Omental fat pad (tissue), 4 donors: Measurements from ENCODE around the gene THPO. TPM values are rescaled to one million over a fixed set of nuclear protein-coding genes. Genes with fewer than 3 reads are reported as not detected.

Experiments used
- ATAC-seq: fragments of 150-250 bp; one replicate; pipeline ENCODE4 v1.9.1; 2016; ENCODE audit warnings: mild to moderate bottlenecking, moderate library complexity; ENCODE audit not compliant: low FRiP score
- DNase-seq: peaks from one replicate; pipeline ENCODE4 v3.0.0-alpha.2; 2019; ENCODE audit warnings: low spot score
- small RNA-seq: library from RNA; depleted of rRNA; stranded (forward); fragments of <200 nt; gene quantifications from one replicate; pipeline ENCODE3, GENCODE V24; 2016
- total RNA-seq, 4 donors: library from RNA; depleted of rRNA; stranded (reverse); fragments of >200 nt; gene quantifications; one replicate each; pipeline ENCODE4 v1.1.0, GENCODE V29; 2016
- TF ChIP-seq, protein P1 (sequence below), 3 donors: fragments of 450-650 bp; IDR thresholded peaks; one replicate each; pipeline ENCODE4 v1.5.1; 2016 to 2017; ENCODE audit warnings: antibody characterized with exemption in 3 of 3, mild to moderate bottlenecking in 3 of 3, moderate library complexity in 2 of 3

The THPO gene
- total RNA-seq, 4 donors from 2014 or later = 0.36 to 1.3 (median 0.94) TPM

DNA sequence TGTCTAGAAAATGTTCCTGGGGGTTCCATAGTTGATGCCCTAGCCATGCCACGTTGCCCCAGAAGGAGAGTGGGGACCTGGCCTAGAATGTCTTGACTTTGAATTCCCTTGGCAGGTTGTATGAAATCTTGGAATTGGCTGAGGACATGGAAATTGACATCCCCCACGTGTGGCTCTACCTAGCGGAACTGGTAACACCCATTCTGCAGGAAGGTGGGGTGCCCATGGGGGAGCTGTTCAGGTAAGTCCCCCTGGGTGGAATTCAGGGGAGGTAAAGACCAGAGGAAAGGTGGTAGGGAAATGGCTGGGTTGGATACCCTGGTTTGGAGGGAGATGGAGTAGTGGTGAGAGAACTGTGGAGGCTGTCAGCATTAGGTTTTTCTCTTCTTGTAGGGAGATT is 49.5 kb downstream of the THPO start:
- ATAC-seq = no peak
- no peak for DNase-seq
- TF ChIP-seq, protein P1, sequence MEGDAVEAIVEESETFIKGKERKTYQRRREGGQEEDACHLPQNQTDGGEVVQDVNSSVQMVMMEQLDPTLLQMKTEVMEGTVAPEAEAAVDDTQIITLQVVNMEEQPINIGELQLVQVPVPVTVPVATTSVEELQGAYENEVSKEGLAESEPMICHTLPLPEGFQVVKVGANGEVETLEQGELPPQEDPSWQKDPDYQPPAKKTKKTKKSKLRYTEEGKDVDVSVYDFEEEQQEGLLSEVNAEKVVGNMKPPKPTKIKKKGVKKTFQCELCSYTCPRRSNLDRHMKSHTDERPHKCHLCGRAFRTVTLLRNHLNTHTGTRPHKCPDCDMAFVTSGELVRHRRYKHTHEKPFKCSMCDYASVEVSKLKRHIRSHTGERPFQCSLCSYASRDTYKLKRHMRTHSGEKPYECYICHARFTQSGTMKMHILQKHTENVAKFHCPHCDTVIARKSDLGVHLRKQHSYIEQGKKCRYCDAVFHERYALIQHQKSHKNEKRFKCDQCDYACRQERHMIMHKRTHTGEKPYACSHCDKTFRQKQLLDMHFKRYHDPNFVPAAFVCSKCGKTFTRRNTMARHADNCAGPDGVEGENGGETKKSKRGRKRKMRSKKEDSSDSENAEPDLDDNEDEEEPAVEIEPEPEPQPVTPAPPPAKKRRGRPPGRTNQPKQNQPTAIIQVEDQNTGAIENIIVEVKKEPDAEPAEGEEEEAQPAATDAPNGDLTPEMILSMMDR (IDR thresholded peaks at IDR 0.05) = no peak

DNA sequence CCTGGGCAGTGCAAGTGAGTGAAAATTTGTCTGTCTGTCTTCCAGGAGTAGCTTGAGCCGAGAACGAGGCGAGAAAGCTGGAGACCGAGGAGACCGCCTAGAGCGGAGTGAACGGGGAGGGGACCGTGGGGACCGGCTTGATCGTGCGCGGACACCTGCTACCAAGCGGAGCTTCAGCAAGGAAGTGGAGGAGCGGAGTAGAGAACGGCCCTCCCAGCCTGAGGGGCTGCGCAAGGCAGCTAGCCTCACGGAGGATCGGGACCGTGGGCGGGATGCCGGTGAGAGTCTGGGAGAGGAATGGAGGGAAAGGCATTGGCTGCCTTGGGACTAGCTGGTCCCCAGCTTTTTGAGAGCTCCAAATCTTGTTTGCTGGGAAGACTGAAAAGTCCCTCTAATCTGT is 50.8 kb downstream of the THPO start:
- DNase-seq (no peak), ATAC-seq (no peak)
- TF ChIP-seq, protein P1 (IDR thresholded peaks at IDR 0.05) = no peak

DNA sequence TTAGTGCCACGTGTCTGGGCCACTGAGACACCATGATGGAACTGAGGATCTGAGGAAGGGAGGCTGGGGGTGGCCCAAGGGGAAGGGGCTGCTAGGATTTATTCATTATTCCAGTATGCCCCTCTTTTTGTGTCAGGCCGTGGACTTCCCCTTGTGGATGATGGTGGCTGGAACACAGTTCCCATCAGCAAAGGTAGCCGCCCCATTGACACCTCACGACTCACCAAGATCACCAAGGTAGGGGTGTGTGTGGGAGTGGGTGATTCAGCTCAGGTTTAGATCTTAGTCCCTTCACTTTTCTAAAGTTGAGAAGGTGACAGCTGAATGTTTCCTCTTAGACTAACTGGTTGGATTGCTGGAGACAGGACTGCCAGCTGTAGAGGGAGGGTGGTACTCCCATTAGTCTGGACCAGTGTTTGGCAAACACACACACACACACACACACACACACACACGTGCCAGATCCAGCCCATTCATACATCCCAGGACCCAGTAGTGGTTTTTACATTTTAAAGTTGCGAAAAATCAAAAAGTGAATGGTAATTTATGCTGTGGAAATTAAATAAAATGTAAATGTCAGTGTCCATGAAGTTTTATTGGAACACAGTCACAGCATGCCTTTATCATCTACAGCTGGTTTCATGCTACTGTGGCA is 52.2 kb downstream of the THPO start:
- DNase-seq = no peak
- TF ChIP-seq, protein P1 (IDR thresholded peaks at IDR 0.05) = no peak
- ATAC-seq = no peak

DNA sequence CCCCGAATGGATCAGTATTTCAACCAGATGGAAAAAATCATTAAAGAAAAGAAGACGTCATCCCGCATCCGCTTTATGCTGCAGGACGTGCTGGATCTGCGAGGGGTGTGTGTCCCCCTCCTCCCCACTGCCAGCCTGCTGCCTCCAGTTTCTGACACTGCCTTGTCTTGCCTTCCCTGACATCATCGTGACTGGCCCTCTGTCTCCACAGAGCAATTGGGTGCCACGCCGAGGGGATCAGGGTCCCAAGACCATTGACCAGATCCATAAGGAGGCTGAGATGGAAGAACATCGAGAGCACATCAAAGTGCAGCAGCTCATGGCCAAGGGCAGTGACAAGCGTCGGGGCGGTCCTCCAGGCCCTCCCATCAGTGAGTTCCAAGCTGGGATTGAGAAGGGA is 52.7 kb downstream of the THPO start:
- ATAC-seq (no peak), DNase-seq (no peak)
- TF ChIP-seq, protein P1 (IDR thresholded peaks at IDR 0.05) = no peak

DNA sequence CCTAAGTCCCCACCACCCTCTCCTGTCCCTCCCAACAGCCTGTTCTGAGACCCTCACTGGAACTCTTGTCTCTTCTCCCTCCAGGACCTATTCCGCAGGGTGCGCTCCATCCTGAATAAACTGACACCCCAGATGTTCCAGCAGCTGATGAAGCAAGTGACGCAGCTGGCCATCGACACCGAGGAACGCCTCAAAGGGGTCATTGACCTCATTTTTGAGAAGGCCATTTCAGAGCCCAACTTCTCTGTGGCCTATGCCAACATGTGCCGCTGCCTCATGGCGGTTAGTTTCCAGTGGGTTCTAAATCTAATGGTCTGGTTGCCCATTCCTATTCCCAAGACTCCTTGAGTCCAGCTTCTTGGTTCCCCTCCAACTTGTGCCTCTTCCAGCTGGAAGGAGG is 54.3 kb downstream of the THPO start:
- ATAC-seq (no peak), DNase-seq (no peak)
- TF ChIP-seq, protein P1 (IDR thresholded peaks at IDR 0.05) = no peak

DNA sequence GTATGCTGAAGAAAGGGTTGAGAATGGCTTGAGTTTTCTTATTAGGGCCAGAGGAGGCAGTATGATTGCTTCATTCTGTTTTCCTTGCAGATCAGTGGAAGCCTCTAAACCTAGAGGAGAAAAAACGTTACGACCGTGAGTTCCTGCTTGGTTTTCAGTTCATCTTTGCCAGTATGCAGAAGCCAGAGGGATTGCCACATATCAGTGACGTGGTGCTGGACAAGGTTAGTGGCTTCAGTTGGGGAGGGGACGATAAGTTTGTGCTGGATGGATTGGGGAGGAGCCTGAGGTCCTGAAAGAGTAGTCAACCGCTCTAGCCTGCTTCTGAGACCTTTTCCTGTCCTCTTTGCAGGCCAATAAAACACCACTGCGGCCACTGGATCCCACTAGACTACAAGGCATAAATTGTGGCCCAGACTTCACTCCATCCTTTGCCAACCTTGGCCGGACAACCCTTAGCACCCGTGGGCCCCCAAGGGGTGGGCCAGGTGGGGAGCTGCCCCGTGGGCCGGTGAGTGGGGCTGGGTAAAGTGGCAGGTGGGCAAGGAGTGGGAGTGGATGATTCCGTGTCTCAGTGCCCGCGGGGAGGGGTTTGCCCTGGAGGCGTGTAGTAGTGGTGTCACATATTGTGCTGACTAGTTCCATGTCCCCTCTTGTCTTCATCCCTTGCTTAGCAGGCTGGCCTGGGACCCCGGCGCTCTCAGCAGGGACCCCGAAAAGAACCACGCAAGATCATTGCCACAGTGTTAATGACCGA is 55.1 kb downstream of the THPO start:
- ATAC-seq (no peak), DNase-seq (no peak)
- TF ChIP-seq, protein P1 (IDR thresholded peaks at IDR 0.05) = no peak

Small RNA genes lying within 50 kb of the gene (small RNA-seq; reads per million reads assigned to genes)
- gene SNORD66 = 2,435 reads per million, percentile 99 among the genes with 10 or more reads in this experiment

Other genes with a start within 250 kb of the THPO start
- 10 to 100 TPM; 28.5 to 50.3 (median 38.7) TPM for gene EIF2B5, start 242.8 kb downstream of the THPO start, total RNA-seq
- 10 to 100 TPM; 34.9 to 46.0 (median 43.2) TPM for gene DVL3, start 222.8 kb downstream of the THPO start, total RNA-seq
- gene AP2M1, start 203.4 kb downstream of the THPO start, total RNA-seq = 100 to 1,000 TPM; 240 to 284 (median 246) TPM
- gene ABCF3, start 192.0 kb downstream of the THPO start, total RNA-seq = 10 to 100 TPM; 41.0 to 76.7 (median 64.0) TPM
- gene VWA5B2, start 148.6 kb downstream of the THPO start, total RNA-seq = under 1 TPM in 2 of 4 donors, not detected in 2; 0.19 to 0.47 TPM
- gene ALG3, start 129.2 kb downstream of the THPO start, total RNA-seq = 10 to 100 TPM; 42.2 to 56.6 (median 52.3) TPM
- gene EEF1AKMT4, start 128.5 kb downstream of the THPO start, total RNA-seq = 10 to 100 TPM in 1 of 4 donors, 1 to 10 TPM in 3; 1.7 to 14.8 (median 5.5) TPM
- gene CAMK2N2, start 116.7 kb downstream of the THPO start, total RNA-seq = under 1 TPM in 1 of 4 donors, not detected in 3; 0.28 TPM
- not detected for gene ECE2, start 102.2 kb downstream of the THPO start, total RNA-seq
- 100 to 1,000 TPM; 160 to 319 (median 213) TPM for gene PSMD2, start 79.0 kb downstream of the THPO start, total RNA-seq
- gene EIF4G1, start 63.6 kb downstream of the THPO start, total RNA-seq = 100 to 1,000 TPM; 235 to 471 (median 268) TPM
- gene FAM131A, start 40.6 kb downstream of the THPO start, total RNA-seq = 10 to 100 TPM; 19.1 to 30.8 (median 25.9) TPM
- gene CLCN2, start 16.6 kb downstream of the THPO start, total RNA-seq = 1 to 10 TPM; 2.1 to 8.4 (median 3.8) TPM
- 100 to 1,000 TPM in 1 of 4 donors, 10 to 100 TPM in 3; 63.9 to 110 (median 89.3) TPM for gene POLR2H, start 16.5 kb downstream of the THPO start, total RNA-seq
- gene CHRD, start 1.8 kb upstream of the THPO start, total RNA-seq = 10 to 100 TPM in 1 of 4 donors, 1 to 10 TPM in 3; 5.8 to 12.2 (median 9.2) TPM
- 1 to 10 TPM in 3 of 4 donors, under 1 TPM in 1; 0.79 to 3.1 (median 2.1) TPM for gene EPHB3, start 183.6 kb upstream of the THPO start, total RNA-seq